Measurements from ENCODE around the gene MRPL17.

Gene MRPL17

DNA sequence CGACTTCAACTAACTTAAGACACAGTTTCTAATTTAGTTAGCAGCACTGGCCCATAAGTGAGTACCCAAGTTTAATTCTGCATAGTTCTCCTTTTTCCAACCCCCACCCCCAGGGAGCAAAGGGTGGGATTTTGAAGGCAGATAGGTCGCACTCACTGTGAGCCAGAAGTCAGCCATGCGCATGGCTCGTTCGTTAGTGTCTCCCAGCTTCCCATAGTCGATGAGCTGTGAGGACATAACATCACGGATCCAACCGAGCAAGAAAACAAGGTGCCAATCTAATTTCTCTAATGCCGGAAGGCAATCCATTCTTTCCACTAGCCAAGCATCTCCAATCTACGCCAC is 577 bp downstream of the MRPL17 start:
- ChIA-PET CTCF (interaction anchor here (0.7 to 4.7 kb wide), 13 partner anchors 9 to 304 kb away, joined by 3 to 31 read pairs (median 4); partner anchors contain the start of genes TAF10 and TPP1), POLR2A (interaction anchor here (1.1 kb wide), 1 partner anchor 70 kb away, joined by 3 read pairs; no protein-coding TSS in a partner anchor)
- no peaks in the 10 kb centered on the region for H3K27me3 ChIP-seq (replicated peaks in 2 of 5; ENCODE audit: control insufficient read depth in 4 of 5, insufficient read depth in 5 of 5, low read length in 4 of 5)
- no peaks in the 10 kb centered on the region for H3K9me3 ChIP-seq (ENCODE audit: control extremely low read depth in 1 of 5, control insufficient read depth in 4 of 5, insufficient read depth in 2 of 5, low read depth in 1 of 5, low read length in 4 of 5)
- WGBS (ENCODE audit: insufficient coverage), result 0% methylated on average over 8 of the region's 10 CpGs
- H3K36me3 ChIP-seq (ENCODE audit: control insufficient read depth in 4 of 4, insufficient read depth in 4 of 4, low read length in 3 of 4), result peaks cover 5 to 26% (median 10%) of the 10 kb centered on the region in 4 experiments
- H3K27ac ChIP-seq (ENCODE audit: insufficient read depth in 1 of 2, low read depth in 1 of 2, low read length in 2 of 2, poor library complexity in 1 of 2, severe bottlenecking in 2 of 2), result peak overlapping the region; percentile 62 to 90
- peaks cover 7 to 23% (median 18%) of the 10 kb centered on the region in 4 experiments for H3K4me1 ChIP-seq (ENCODE audit: control extremely low read depth in 1 of 4, control insufficient read depth in 4 of 4, insufficient read depth in 4 of 4, low read length in 3 of 4)
- H3K4me3 ChIP-seq (ENCODE audit: control insufficient read depth in 1 of 7, extremely low read depth in 1 of 7, insufficient read depth in 4 of 7, low read depth in 2 of 7, low read length in 6 of 7), result peak overlapping the region; percentile 51 to 99 (median 96)
- peak in 1 of 3 donors; percentile 41 for DNase-seq

DNA sequence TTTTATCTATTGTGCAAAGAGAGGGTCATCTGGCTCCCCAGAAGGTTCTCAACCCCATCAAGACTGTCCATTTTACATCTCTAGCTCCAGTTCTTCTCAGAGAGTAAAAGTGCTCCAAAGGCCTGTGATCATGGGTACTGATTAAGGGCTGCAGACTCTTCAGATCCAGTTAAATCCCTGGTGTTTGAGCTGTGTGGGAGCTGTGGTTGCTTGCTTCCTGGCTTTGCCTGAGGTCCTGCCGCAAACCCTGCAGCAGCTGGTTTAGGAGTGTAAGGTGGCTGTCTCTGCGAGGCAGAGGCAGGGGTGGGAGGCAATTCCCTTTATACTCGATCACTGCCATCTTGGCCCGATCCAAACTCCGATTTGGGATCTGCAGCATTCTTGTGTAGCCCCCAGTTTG is 1.2 kb downstream of the MRPL17 start:
- 19% methylated on average over 4 of the region's 5 CpGs for WGBS (ENCODE audit: insufficient coverage)
- Histone ChIP-seq H3K27me3 (replicated peaks in 2 of 5; ENCODE audit: control insufficient read depth in 4 of 5, insufficient read depth in 5 of 5, low read length in 4 of 5) (no peaks in the 10 kb centered on the region), H3K4me1 (ENCODE audit: control extremely low read depth in 1 of 4, control insufficient read depth in 4 of 4, insufficient read depth in 4 of 4, low read length in 3 of 4) (peaks cover 7 to 23% (median 18%) of the 10 kb centered on the region in 4 experiments), H3K9me3 (ENCODE audit: control extremely low read depth in 1 of 5, control insufficient read depth in 4 of 5, insufficient read depth in 2 of 5, low read depth in 1 of 5, low read length in 4 of 5) (no peaks in the 10 kb centered on the region), H3K4me3 (ENCODE audit: control insufficient read depth in 1 of 7, extremely low read depth in 1 of 7, insufficient read depth in 4 of 7, low read depth in 2 of 7, low read length in 6 of 7) (peak overlapping the region; percentile 10 to 99 (median 94)), H3K36me3 (ENCODE audit: control insufficient read depth in 4 of 4, insufficient read depth in 4 of 4, low read length in 3 of 4) (peaks cover 5 to 26% (median 10%) of the 10 kb centered on the region in 4 experiments), H3K27ac (ENCODE audit: insufficient read depth in 1 of 2, low read depth in 1 of 2, low read length in 2 of 2, poor library complexity in 1 of 2, severe bottlenecking in 2 of 2) (peak overlapping the region in 1 of 2 experiments; percentile 90)
- ChIA-PET CTCF (interaction anchor here (2.1 to 4.7 kb wide), 2 partner anchors 13 to 152 kb away, joined by 9 to 31 read pairs; no protein-coding TSS in a partner anchor), POLR2A (no interaction called here)
- peak in 1 of 3 donors; percentile 10 for DNase-seq

DNA sequence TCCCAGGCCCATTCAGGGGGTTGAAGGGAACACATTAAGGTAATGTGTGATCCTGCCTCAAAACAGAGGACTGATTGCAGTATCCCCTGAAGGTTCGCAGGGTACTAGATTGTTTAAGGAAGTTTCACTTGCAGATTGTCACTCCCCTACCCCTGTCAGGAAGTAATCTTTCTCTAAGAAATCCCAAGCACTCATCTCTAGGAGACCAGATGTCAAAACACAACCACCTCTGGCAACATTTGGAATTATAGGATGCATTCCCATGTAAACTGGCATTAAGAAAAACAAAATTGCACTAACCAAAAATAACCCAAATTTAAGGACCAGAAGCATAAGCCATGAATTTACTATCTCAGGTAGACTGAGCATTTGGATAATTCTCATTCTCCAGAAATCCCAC is 1.6 kb downstream of the MRPL17 start:
- ChIA-PET CTCF (interaction anchor here (0.6 to 4.7 kb wide), 3 partner anchors 13 to 151 kb away, joined by 3 to 31 read pairs (median 9); no protein-coding TSS in a partner anchor), POLR2A (no interaction called here)
- H3K36me3 ChIP-seq (ENCODE audit: control insufficient read depth in 4 of 4, insufficient read depth in 4 of 4, low read length in 3 of 4), result peaks cover 5 to 26% (median 10%) of the 10 kb centered on the region in 4 experiments
- no peaks in the 10 kb centered on the region for H3K27me3 ChIP-seq (replicated peaks in 2 of 5; ENCODE audit: control insufficient read depth in 4 of 5, insufficient read depth in 5 of 5, low read length in 4 of 5)
- peaks cover 7 to 23% (median 18%) of the 10 kb centered on the region in 4 experiments for H3K4me1 ChIP-seq (ENCODE audit: control extremely low read depth in 1 of 4, control insufficient read depth in 4 of 4, insufficient read depth in 4 of 4, low read length in 3 of 4)
- peak overlapping the region in 1 of 2 experiments; percentile 32 for H3K27ac ChIP-seq (ENCODE audit: insufficient read depth in 1 of 2, low read depth in 1 of 2, low read length in 2 of 2, poor library complexity in 1 of 2, severe bottlenecking in 2 of 2)
- no peaks in the 10 kb centered on the region for H3K9me3 ChIP-seq (ENCODE audit: control extremely low read depth in 1 of 5, control insufficient read depth in 4 of 5, insufficient read depth in 2 of 5, low read depth in 1 of 5, low read length in 4 of 5)
- peak overlapping the region in 4 of 7 experiments; percentile 3 to 97 (median 92) for H3K4me3 ChIP-seq (ENCODE audit: control insufficient read depth in 1 of 7, extremely low read depth in 1 of 7, insufficient read depth in 4 of 7, low read depth in 2 of 7, low read length in 6 of 7)
- no peak for DNase-seq
- WGBS (ENCODE audit: insufficient coverage), result no CpG with 5 or more reads among the region's 1 CpG

DNA sequence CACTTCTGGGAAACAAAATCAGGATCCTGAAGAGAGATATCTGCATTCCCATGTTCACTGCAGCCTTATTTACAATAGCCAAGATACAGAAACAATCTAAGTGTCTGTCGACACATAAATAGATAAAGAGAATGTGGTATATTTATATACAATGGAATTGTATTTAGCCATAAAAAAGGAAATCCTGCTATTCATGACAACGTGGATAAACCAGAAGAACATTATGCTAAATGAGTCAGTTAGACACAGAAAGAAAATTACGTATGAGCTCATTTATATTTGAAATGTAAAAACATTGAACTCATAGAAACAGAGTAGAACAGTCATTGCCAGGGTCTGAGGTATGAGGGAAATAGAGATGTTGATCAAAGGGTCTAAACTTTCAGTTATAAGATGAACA is 6.1 kb downstream of the MRPL17 start:
- DNase-seq, result no peak
- POLR2A ChIA-PET, result no interaction called here
- WGBS (ENCODE audit: insufficient coverage), result no CpG with 5 or more reads among the region's 3 CpGs
- Histone ChIP-seq H3K4me1 (ENCODE audit: control extremely low read depth in 1 of 4, control insufficient read depth in 4 of 4, insufficient read depth in 4 of 4, low read length in 3 of 4) (peaks cover 3 to 32% (median 10%) of the 10 kb centered on the region in 4 experiments), H3K36me3 (ENCODE audit: control insufficient read depth in 4 of 4, insufficient read depth in 4 of 4, low read length in 3 of 4) (peaks cover 5 to 26% (median 10%) of the 10 kb centered on the region in 4 experiments), H3K9me3 (ENCODE audit: control extremely low read depth in 1 of 5, control insufficient read depth in 4 of 5, insufficient read depth in 2 of 5, low read depth in 1 of 5, low read length in 4 of 5) (no peaks in the 10 kb centered on the region), H3K27me3 (replicated peaks in 2 of 5; ENCODE audit: control insufficient read depth in 4 of 5, insufficient read depth in 5 of 5, low read length in 4 of 5) (no peaks in the 10 kb centered on the region), H3K4me3 (ENCODE audit: control insufficient read depth in 1 of 7, extremely low read depth in 1 of 7, insufficient read depth in 4 of 7, low read depth in 2 of 7, low read length in 6 of 7) (no peak overlapping the region), H3K27ac (ENCODE audit: insufficient read depth in 1 of 2, low read depth in 1 of 2, low read length in 2 of 2, poor library complexity in 1 of 2, severe bottlenecking in 2 of 2) (no peak overlapping the region)
- CTCF ChIA-PET, result interaction anchor here (1.4 kb wide), 1 partner anchor 28 kb away, joined by 3 read pairs; no protein-coding TSS in a partner anchor

DNA sequence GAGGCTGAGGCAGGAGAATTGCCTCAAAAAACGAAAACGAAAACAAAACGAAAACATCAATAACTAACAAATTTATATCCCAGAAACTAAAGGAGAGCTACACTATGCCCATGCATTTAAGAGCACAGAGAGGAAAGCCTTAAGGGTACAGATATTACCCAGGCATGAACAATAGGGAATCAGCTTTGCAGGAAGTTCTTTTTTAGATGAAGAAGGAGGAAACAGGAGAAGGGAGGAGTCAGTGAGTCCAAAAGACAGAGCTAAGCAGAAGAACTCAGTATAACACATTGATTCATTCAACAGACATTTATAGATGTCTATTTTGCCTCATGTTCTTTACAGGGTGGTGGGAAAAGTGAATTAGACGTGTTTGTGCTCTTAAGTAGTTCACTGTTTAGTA is 8.3 kb downstream of the MRPL17 start:
- WGBS (ENCODE audit: insufficient coverage), result no CpG with 5 or more reads among the region's 4 CpGs
- DNase-seq, result no peak
- no peaks in the 10 kb centered on the region for H3K27me3 ChIP-seq (replicated peaks in 2 of 5; ENCODE audit: control insufficient read depth in 4 of 5, insufficient read depth in 5 of 5, low read length in 4 of 5)
- H3K9me3 ChIP-seq (ENCODE audit: control extremely low read depth in 1 of 5, control insufficient read depth in 4 of 5, insufficient read depth in 2 of 5, low read depth in 1 of 5, low read length in 4 of 5), result no peaks in the 10 kb centered on the region
- H3K27ac ChIP-seq (ENCODE audit: insufficient read depth in 1 of 2, low read depth in 1 of 2, low read length in 2 of 2, poor library complexity in 1 of 2, severe bottlenecking in 2 of 2), result no peak overlapping the region
- CTCF ChIA-PET, result interaction anchor here (1.2 to 4.4 kb wide), 2 partner anchors 8 to 141 kb away, joined by 3 to 15 read pairs; partner anchors contain the start of gene MRPL17
- peaks cover 0 to 9% (median 3%) of the 10 kb centered on the region in 4 experiments for H3K36me3 ChIP-seq (ENCODE audit: control insufficient read depth in 4 of 4, insufficient read depth in 4 of 4, low read length in 3 of 4)
- no peak overlapping the region for H3K4me3 ChIP-seq (ENCODE audit: control insufficient read depth in 1 of 7, extremely low read depth in 1 of 7, insufficient read depth in 4 of 7, low read depth in 2 of 7, low read length in 6 of 7)
- POLR2A ChIA-PET, result no interaction called here
- peaks cover 0 to 32% (median 5%) of the 10 kb centered on the region in 4 experiments for H3K4me1 ChIP-seq (ENCODE audit: control extremely low read depth in 1 of 4, control insufficient read depth in 4 of 4, insufficient read depth in 4 of 4, low read length in 3 of 4)

DNA sequence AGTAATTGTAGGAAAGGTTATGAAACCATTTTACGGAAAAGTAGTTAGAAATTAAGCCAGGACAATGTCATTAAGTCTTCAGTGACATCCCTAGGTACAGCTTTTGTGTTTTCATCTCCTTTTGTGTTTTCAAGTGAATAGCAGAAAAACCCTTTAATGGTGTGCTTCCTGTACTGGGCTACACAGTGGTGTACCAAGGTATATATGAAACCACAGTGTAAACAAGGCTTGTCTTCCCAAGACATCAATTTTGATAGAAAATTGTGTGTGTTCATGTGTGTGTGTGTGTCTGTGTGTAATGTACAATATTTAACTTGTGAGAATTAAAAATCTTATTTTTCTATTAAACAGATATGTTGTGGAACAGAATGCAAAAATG is 8.9 kb downstream of the MRPL17 start:
- CTCF ChIA-PET, result interaction anchor here (1.2 to 4.4 kb wide), 2 partner anchors 9 to 141 kb away, joined by 3 to 15 read pairs; partner anchors contain the start of gene MRPL17
- peaks cover 0 to 32% (median 5%) of the 10 kb centered on the region in 4 experiments for H3K4me1 ChIP-seq (ENCODE audit: control extremely low read depth in 1 of 4, control insufficient read depth in 4 of 4, insufficient read depth in 4 of 4, low read length in 3 of 4)
- DNase-seq, result no peak
- H3K27ac ChIP-seq (ENCODE audit: insufficient read depth in 1 of 2, low read depth in 1 of 2, low read length in 2 of 2, poor library complexity in 1 of 2, severe bottlenecking in 2 of 2), result no peak overlapping the region
- 100% methylated on average over 1 of the region's 1 CpG for WGBS (ENCODE audit: insufficient coverage)
- H3K27me3 ChIP-seq (replicated peaks in 2 of 5; ENCODE audit: control insufficient read depth in 4 of 5, insufficient read depth in 5 of 5, low read length in 4 of 5), result no peaks in the 10 kb centered on the region
- POLR2A ChIA-PET, result no interaction called here
- no peaks in the 10 kb centered on the region for H3K9me3 ChIP-seq (ENCODE audit: control extremely low read depth in 1 of 5, control insufficient read depth in 4 of 5, insufficient read depth in 2 of 5, low read depth in 1 of 5, low read length in 4 of 5)
- H3K4me3 ChIP-seq (ENCODE audit: control insufficient read depth in 1 of 7, extremely low read depth in 1 of 7, insufficient read depth in 4 of 7, low read depth in 2 of 7, low read length in 6 of 7), result no peak overlapping the region
- peaks cover 0 to 3% (median under 1%) of the 10 kb centered on the region in 4 experiments for H3K36me3 ChIP-seq (ENCODE audit: control insufficient read depth in 4 of 4, insufficient read depth in 4 of 4, low read length in 3 of 4)

DNA sequence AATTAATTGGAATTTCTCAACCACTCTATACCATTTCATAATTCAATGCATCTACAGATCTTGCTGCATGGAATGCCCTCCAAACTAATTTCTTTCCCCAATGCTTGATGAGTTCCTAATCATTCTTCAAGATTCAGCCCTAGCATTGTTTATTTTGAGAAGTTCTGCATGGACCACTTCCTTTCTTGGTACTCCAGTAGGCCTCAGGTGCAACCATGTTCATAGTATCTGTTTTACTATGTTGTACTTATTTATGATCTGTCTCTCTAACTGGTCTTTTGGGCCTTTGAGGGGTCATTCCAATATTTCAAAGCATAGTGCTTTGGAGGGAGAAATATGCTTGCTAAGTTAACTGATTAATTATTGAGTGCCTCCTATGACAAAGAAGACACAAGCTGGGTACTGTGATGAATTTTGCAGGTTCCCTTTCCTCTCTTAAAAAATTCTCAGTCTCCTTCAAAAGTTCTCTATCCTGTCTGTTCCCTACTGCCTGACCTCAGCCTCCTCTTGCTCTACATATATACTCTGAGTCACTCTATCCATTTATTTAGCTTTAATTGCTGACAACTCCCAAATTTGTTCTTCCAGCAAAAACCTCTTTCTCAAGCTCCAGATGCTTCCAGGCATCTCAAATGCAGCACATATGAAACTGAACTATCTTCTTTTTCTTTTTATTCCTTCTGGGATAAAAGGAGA is 9.5 kb downstream of the MRPL17 start:
- no peak overlapping the region for H3K4me3 ChIP-seq (ENCODE audit: control insufficient read depth in 1 of 7, extremely low read depth in 1 of 7, insufficient read depth in 4 of 7, low read depth in 2 of 7, low read length in 6 of 7)
- H3K9me3 ChIP-seq (ENCODE audit: control extremely low read depth in 1 of 5, control insufficient read depth in 4 of 5, insufficient read depth in 2 of 5, low read depth in 1 of 5, low read length in 4 of 5), result no peaks in the 10 kb centered on the region
- peaks cover 0 to 32% (median 5%) of the 10 kb centered on the region in 4 experiments for H3K4me1 ChIP-seq (ENCODE audit: control extremely low read depth in 1 of 4, control insufficient read depth in 4 of 4, insufficient read depth in 4 of 4, low read length in 3 of 4)
- H3K27me3 ChIP-seq (replicated peaks in 2 of 5; ENCODE audit: control insufficient read depth in 4 of 5, insufficient read depth in 5 of 5, low read length in 4 of 5), result no peaks in the 10 kb centered on the region
- H3K27ac ChIP-seq (ENCODE audit: insufficient read depth in 1 of 2, low read depth in 1 of 2, low read length in 2 of 2, poor library complexity in 1 of 2, severe bottlenecking in 2 of 2), result no peak overlapping the region
- no peak for DNase-seq
- CTCF ChIA-PET, result interaction anchor here (0.9 to 4.4 kb wide), 4 partner anchors 10 to 144 kb away, joined by 3 to 16 read pairs (median 9); partner anchors contain the start of gene MRPL17
- no peaks in the 10 kb centered on the region for H3K36me3 ChIP-seq (ENCODE audit: control insufficient read depth in 4 of 4, insufficient read depth in 4 of 4, low read length in 3 of 4)
- POLR2A ChIA-PET, result no interaction called here
